Mucosa of descending colon (tissue), 3 donors: Measurements from ENCODE around the gene HIF1AN. TPM values are rescaled to one million over a fixed set of nuclear protein-coding genes. Genes with fewer than 3 reads are reported as not detected.

Experiments
- ATAC-seq: fragments of 200-7000 bp; cut with Tn5 transposase; one replicate; pipeline ENCODE4 v1.9.1; 2020; ENCODE audit warnings: mild to moderate bottlenecking, moderate library complexity
- DNase-seq, 3 donors: peaks; one replicate each; pipeline ENCODE4 v3.0.0-alpha.2; 2020
- H3K36me3 ChIP-seq: fragments of 200-600 bp; one replicate; pipeline ENCODE4 v1.8.0; 2021; ENCODE audit warnings: low read depth, mild to moderate bottlenecking
- H3K4me1 ChIP-seq: fragments of 200-600 bp; one replicate; pipeline ENCODE4 v1.8.0; 2021; ENCODE audit warnings: low read depth, mild to moderate bottlenecking
- H3K4me3 ChIP-seq: fragments of 200-600 bp; one replicate; pipeline ENCODE4 v1.8.0; 2021; ENCODE audit warnings: mild to moderate bottlenecking
- H3K9me3 ChIP-seq: fragments of 200-600 bp; one replicate; pipeline ENCODE4 v1.8.0; 2021; ENCODE audit warnings: mild to moderate bottlenecking
- CTCF ChIP-seq: fragments of 200-600 bp; IDR thresholded peaks from one replicate; pipeline ENCODE4 v1.8.0; 2022; ENCODE audit warnings: antibody characterized with exemption, mild to moderate bottlenecking
- intact Hi-C, 2 donors: fragments of 100-400 bp; cut with DNase I in 1 of 2; cut with micrococcal nuclease in 1 of 2; formaldehyde crosslinking; loops; one replicate each; pipeline versions ENCODE4 v1.11.0 to v1.11.1; 2022; cut with DNase I, micrococcal nuclease
- total RNA-seq, 3 donors: library from RNA; stranded (reverse); fragmentation: NEBNext Ultra II Directional in 2 of 3; extraction: Animal tissue kit (Norgen Biotek cat#: 25700) in 2 of 3; gene quantifications; one replicate each; pipeline versions ENCODE4 v1.2.1 to v1.2.4, GENCODE V29; 2021 to 2023
- donor health status: DM: no; HTN: no; CAD: no; lungs with moderate emphysema.
- donor health status: DM: no; HTN: no; CAD: no.
- donor health status: DM: no; HTN: yes; CAD: no.

HIF1AN gene
- total RNA-seq, 3 donors from 2014 or later, result 34.0 to 50.6 (median 42.3) TPM

- ATAC-seq (peak; percentile 4), DNase-seq (no peak)
- intact Hi-C loops, result no loop called here
- Histone ChIP-seq H3K36me3 (no peaks in the 10 kb centered on the region), H3K4me3 (no peak overlapping the region), H3K4me1 (peaks cover 26% of the 10 kb centered on the region), H3K9me3 (no peaks in the 10 kb centered on the region)
- TF ChIP-seq CTCF, result no peak
Measured at GRCh38 chr10:100535338-100535714, 417 bp upstream of the HIF1AN start.

- DNase-seq, result no peak
- no peaks in the 10 kb centered on the region for H3K36me3 ChIP-seq
- ATAC-seq, result no peak
- TF ChIP-seq CTCF, result no peak
- intact Hi-C loops, result no loop called here
- H3K9me3 ChIP-seq, result no peaks in the 10 kb centered on the region
- peaks cover 26% of the 10 kb centered on the region for H3K4me1 ChIP-seq
- H3K4me3 ChIP-seq, result no peak overlapping the region
Measured at GRCh38 chr10:100537475-100537874, 1.7 kb downstream of the HIF1AN start.

- no peak for TF ChIP-seq CTCF
- no peak overlapping the region for H3K4me3 ChIP-seq
- H3K9me3 ChIP-seq, result no peaks in the 10 kb centered on the region
- ATAC-seq (no peak), DNase-seq (no peak)
- H3K36me3 ChIP-seq, result peaks cover 10% of the 10 kb centered on the region
- intact Hi-C loops, result no loop called here
- no peaks in the 10 kb centered on the region for H3K4me1 ChIP-seq
Measured at GRCh38 chr10:100544950-100545349, 9.2 kb downstream of the HIF1AN start.

GRCh38 chr10:100551196-100551595 is 15.5 kb downstream of the HIF1AN start:
- peaks cover 10% of the 10 kb centered on the region for H3K36me3 ChIP-seq
- ATAC-seq, result no peak

GRCh38 chr10:100551738-100552137 is 16.0 kb downstream of the HIF1AN start:
- intact Hi-C loops, result no loop called here
- ATAC-seq (no peak), DNase-seq (no peak)
- Histone ChIP-seq H3K36me3 (peaks cover 9% of the 10 kb centered on the region), H3K4me1 (no peaks in the 10 kb centered on the region), H3K4me3 (no peak overlapping the region), H3K9me3 (no peaks in the 10 kb centered on the region)
- no peak for TF ChIP-seq CTCF

More at GRCh38 chr10:100551196-100551595, 15.5 kb downstream of the HIF1AN start:
- Histone ChIP-seq H3K4me3 (no peak overlapping the region), H3K4me1 (no peaks in the 10 kb centered on the region), H3K9me3 (no peaks in the 10 kb centered on the region)
- DNase-seq, result no peak
- TF ChIP-seq CTCF, result no peak
- intact Hi-C loops, result no loop called here

- intact Hi-C loops, result no loop called here
- Histone ChIP-seq H3K36me3 (no peaks in the 10 kb centered on the region), H3K4me3 (no peak overlapping the region), H3K4me1 (no peaks in the 10 kb centered on the region), H3K9me3 (no peaks in the 10 kb centered on the region)
- no peak for DNase-seq
- no peak for ATAC-seq
- no peak for TF ChIP-seq CTCF
Measured at GRCh38 chr10:100553929-100554328, 18.2 kb downstream of the HIF1AN start.
